HepG2 (cell line): ENCODE data around the gene SF3B2. TPM values are rescaled to one million over a fixed set of nuclear protein-coding genes. Genes with fewer than 3 reads are reported as not detected.
A peak's percentile ranks its signal among the peaks of the same experiment; 100 is the strongest.

Experiments used
- ATAC-seq: fragments of 200-7000 bp; cut with Tn5 transposase; 3 replicates; pipeline ENCODE4 v1.9.1; 2020; ENCODE audit warnings: mild to moderate bottlenecking, moderate library complexity
- BruUV-seq: library from RNA; stranded (reverse); fragments of 400-500 nt; replicated peaks from 2 replicates; lab custom pipeline; 2021; lab: Mats Ljungman, UMichigan
- CTCF ChIA-PET: fragments of 300-600 bp; formaldehyde crosslinking; extraction: SDS; loops from one replicate; lab custom pipeline; 2021; ENCODE audit warnings: low total read pairs, inconsistent platforms, low intra/inter-chr PET ratio; lab: Yijun Ruan, JAX
- POLR2A ChIA-PET: fragments of 350-600 bp; sonication (Branson Sonifier 250); formaldehyde crosslinking; loops from one replicate; lab custom pipeline; 2020; ENCODE audit warnings: antibody characterized with exemption, inconsistent platforms; lab: Yijun Ruan, JAX
- DNase-seq: peaks from one replicate; pipeline ENCODE4 v3.0.0-alpha.2; 2015; ENCODE audit warnings: low spot score
- FAIRE-seq: peaks from 3 replicates; lab custom pipeline; 2011; peaks lifted over from hg19 to GRCh38; lab: Jason Lieb, UNC
- H2AFZ ChIP-seq: one replicate; pipeline ENCODE4 v1.6.1; 2011; ENCODE audit warnings: low read length, inconsistent platforms
- H3K27ac ChIP-seq: fragments of 300-600 bp; 3 replicates; pipeline ENCODE4 v1.8.0; 2011; ENCODE audit warnings: mixed run types, mild to moderate bottlenecking, mixed read lengths, low read length, inconsistent platforms; ENCODE audit not compliant: insufficient read depth; ENCODE audit errors: extremely low read length
- H3K27me3 ChIP-seq, 2 experiments: fragments of 200-600 bp in 1 of 2; 2 replicates in 1 of 2; 3 replicates in 1 of 2; pipeline versions ENCODE4 v1.6.0 to v1.8.0; 2011; ENCODE audit warnings: low read length in 2 of 2, mild to moderate bottlenecking in 2 of 2, moderate library complexity in 2 of 2, inconsistent platforms in 1 of 2; ENCODE audit not compliant: insufficient read depth in 2 of 2, control insufficient read depth in 1 of 2
- H3K36me3 ChIP-seq, 2 experiments: fragments of 200-600 bp in 1 of 2; replicated peaks in 1 of 2; 2 replicates in 1 of 2; 3 replicates in 1 of 2; pipeline versions ENCODE4 v1.5.1 to v1.8.0; 2011; ENCODE audit warnings: low read length in 2 of 2, inconsistent platforms in 1 of 2; ENCODE audit not compliant: insufficient read depth in 2 of 2, control insufficient read depth in 1 of 2
- H3K4me1 ChIP-seq: 2 replicates; pipeline ENCODE4 v1.5.1; 2012; ENCODE audit warnings: low read length, inconsistent platforms; ENCODE audit not compliant: insufficient read depth
- H3K4me2 ChIP-seq: 2 replicates; pipeline ENCODE4 v1.6.0; 2011; ENCODE audit warnings: low read depth, low read length, inconsistent platforms
- H3K4me3 ChIP-seq, 3 experiments: fragments of 200-600 bp in 1 of 3; sonication (generic), shearing (Covaris generic) in 1 of 3; replicated peaks in 1 of 3; 2 replicates each; pipeline ENCODE4 v1.5.1; 2011 to 2016; ENCODE audit warnings: low read length in 3 of 3, inconsistent platforms in 2 of 3, low read depth in 2 of 3, mild to moderate bottlenecking in 2 of 3, control low read depth in 1 of 3, mixed read lengths in 1 of 3; ENCODE audit not compliant: insufficient read depth in 1 of 3
- H3K79me2 ChIP-seq: one replicate; pipeline ENCODE4 v1.6.1; 2011; ENCODE audit warnings: low read length, inconsistent platforms; ENCODE audit not compliant: insufficient read depth
- H3K9ac ChIP-seq: 2 replicates; pipeline ENCODE4 v1.6.0; 2011; ENCODE audit warnings: mild to moderate bottlenecking, low read depth, low read length, inconsistent platforms; ENCODE audit not compliant: insufficient read depth
- H3K9me3 ChIP-seq: 2 replicates; pipeline ENCODE4 v1.5.1; 2012; ENCODE audit warnings: mild to moderate bottlenecking, low read length
- H4K20me1 ChIP-seq: 2 replicates; pipeline ENCODE4 v1.6.0; 2011; ENCODE audit warnings: inconsistent platforms, mild to moderate bottlenecking, low read length, moderate library complexity; ENCODE audit not compliant: insufficient read depth
- EP300 ChIP-seq, 3 experiments: sonication (generic) in 1 of 3; formaldehyde crosslinking in 1 of 3; IDR thresholded peaks; 2 replicates each; pipeline versions ENCODE4 v1.5.1 to v1.6.1; 2011 to 2020; ENCODE audit warnings: low read depth in 2 of 3, low read length in 2 of 3, borderline replicate concordance in 1 of 3, improper control_type of control experiment in 1 of 3, mild to moderate bottlenecking in 1 of 3, missing genetic modification reagents in 1 of 3, moderate library complexity in 1 of 3
- GATAD2A ChIP-seq: IDR thresholded peaks from 2 replicates; pipeline ENCODE4 v1.6.1; 2016
- HES4 ChIP-seq: sonication (generic); formaldehyde crosslinking; IDR thresholded peaks from 2 replicates; pipeline ENCODE4 v1.9.0; 2021; ENCODE audit warnings: mild to moderate bottlenecking, missing genetic modification reagents, borderline replicate concordance
- LBX2 ChIP-seq: sonication (generic); formaldehyde crosslinking; IDR thresholded peaks from 2 replicates; pipeline ENCODE4 v1.5.0; 2020; ENCODE audit warnings: missing genetic modification reagents, mild to moderate bottlenecking, borderline replicate concordance
- NFE2 ChIP-seq: sonication (generic); formaldehyde crosslinking; IDR thresholded peaks from 2 replicates; pipeline ENCODE4 v1.4.0; 2020; ENCODE audit warnings: missing genetic modification reagents
- PHF20 ChIP-seq: sonication (generic); formaldehyde crosslinking; IDR thresholded peaks from 2 replicates; pipeline ENCODE4 v1.5.0; 2020; ENCODE audit warnings: mild to moderate bottlenecking, missing genetic modification reagents
- SNAI1 ChIP-seq: sonication (generic); formaldehyde crosslinking; IDR thresholded peaks from 2 replicates; pipeline ENCODE4 v1.5.0; 2020; ENCODE audit warnings: mild to moderate bottlenecking, missing genetic modification reagents, borderline replicate concordance
- STAG1 ChIP-seq: sonication (generic); formaldehyde crosslinking; IDR thresholded peaks from 2 replicates; pipeline ENCODE4 v1.4.0; 2020; ENCODE audit warnings: missing genetic modification reagents
- TEAD3 ChIP-seq: optimal IDR thresholded peaks from 2 replicates; pipeline ENCODE3; 2016; ENCODE audit warnings: borderline replicate concordance
- THAP9 ChIP-seq: sonication (generic); formaldehyde crosslinking; IDR thresholded peaks from 2 replicates; pipeline ENCODE4; 2020; ENCODE audit warnings: missing genetic modification reagents, mild to moderate bottlenecking, borderline replicate concordance
- ZBTB46 ChIP-seq: sonication (generic); formaldehyde crosslinking; IDR thresholded peaks from 2 replicates; pipeline ENCODE4 v1.4.0; 2020; ENCODE audit warnings: mild to moderate bottlenecking, missing genetic modification reagents, borderline replicate concordance
- ZKSCAN5 ChIP-seq: sonication (generic); formaldehyde crosslinking; IDR thresholded peaks from 2 replicates; pipeline ENCODE4 v1.5.1; 2020; ENCODE audit warnings: mild to moderate bottlenecking, missing genetic modification reagents
- ZNF660 ChIP-seq: sonication (generic); formaldehyde crosslinking; IDR thresholded peaks from 2 replicates; pipeline ENCODE4 v1.5.1; 2020; ENCODE audit warnings: mild to moderate bottlenecking, low read depth, missing genetic modification reagents, borderline replicate concordance
- WGBS: methylation state at CpG from one replicate; pipeline ENCODE4 v1.1.6; 2017; ENCODE audit warnings: low lambda C conversion rate; 5-methylcytosine and 5-hydroxymethylcytosine counted together
- in situ Hi-C: cut with HindIII; loops from 2 replicates; pipeline ENCODE4 v1.10.0; 2017; ENCODE audit warnings: low pct_unique_long_range_greater_than_20kb; ENCODE audit not compliant: extremely low pct_ligation_motif_present
- intact Hi-C: fragments of 100-400 bp; cut with micrococcal nuclease; formaldehyde crosslinking; loops from one replicate; pipeline ENCODE4 v1.10.0; 2022; ENCODE audit not compliant: unreplicated experiment
- polyA plus RNA-seq, 8 experiments: library from polyadenylated mRNA; depleted of rRNA in 3 of 8; stranded (reverse) in 7 of 8; unstranded in 1 of 8; fragments of >200 nt; fragmentation: Illumina TruSeq in 4 of 8; extraction: Trizol in 4 of 8; gene quantifications; 2 replicates each; pipeline versions ENCODE4 v1.2.1 to v1.2.3, GENCODE V29; 2011 to 2016; ENCODE audit warnings: low read depth in 4 of 8, missing spikeins in 1 of 8, mixed read lengths in 1 of 8; ENCODE audit not compliant: insufficient read depth in 1 of 8
- total RNA-seq, 5 experiments: library from RNA; depleted of rRNA; stranded (reverse); fragments of >200 nt; fragmentation: Illumina TruSeq; extraction: Trizol; gene quantifications; 2 replicates each; pipeline ENCODE4 v1.2.3, GENCODE V29; 2016; ENCODE audit warnings: low read depth in 1 of 5

Gene SF3B2
- total and polyA plus RNA-seq, 2 of the 13 experiments (the other 11 are each of a cell fraction or from before 2014, with no cell fraction given): 70.4 to 153 TPM

GRCh38 chr11:66112601-66113499 is 60.7 kb downstream of the SF3B2 start:
- no peaks in the 10 kb centered on the region for H4K20me1 ChIP-seq
- H3K4me2 ChIP-seq: no peak overlapping the region
- FAIRE-seq: peak; percentile 39
- no peak overlapping the region for H2AFZ ChIP-seq
- in situ Hi-C loops: no loop called here
- H3K9me3 ChIP-seq: no peaks in the 10 kb centered on the region
- CTCF ChIA-PET: no interaction called here
- H3K4me1 ChIP-seq: peaks cover 61% of the 10 kb centered on the region
- H3K9ac ChIP-seq: no peak overlapping the region
- WGBS: 53% methylated on average over 3 of the region's 3 CpGs
- H3K79me2 ChIP-seq: peaks cover 2% of the 10 kb centered on the region
- no TSS peak for BruUV-seq
- POLR2A ChIA-PET: no interaction called here
- no peaks in the 10 kb centered on the region for H3K27me3 ChIP-seq
- peak; percentile 53 for DNase-seq
- H3K27ac ChIP-seq: no peak overlapping the region
- intact Hi-C loops: no loop called here
- no peak overlapping the region for H3K4me3 ChIP-seq
- H3K36me3 ChIP-seq: no peaks in the 10 kb centered on the region
- ATAC-seq: no peak
- TF ChIP-seq EP300 (IDR thresholded peaks at IDR 0.05; ENCODE audit: low read depth in 2 of 2, low read length in 2 of 2): 0 out of 4 replicates have a peak, but pooled peaks of 1 of the 2 experiments have one; percentile 18
- no peak for TF ChIP-seq EP300 (CRISPR knock-in tag; IDR thresholded peaks at IDR 0.05; ENCODE audit: borderline replicate concordance)
- peak; percentile 38 for TF ChIP-seq TEAD3
- no peak for TF ChIP-seq STAG1 (CRISPR knock-in tag)
- TF ChIP-seq ZBTB46 (CRISPR knock-in tag): no peak
- TF ChIP-seq PHF20: no peak
- TF ChIP-seq LBX2 (CRISPR knock-in tag): no peak
- TF ChIP-seq SNAI1: no peak
- TF ChIP-seq HES4 (CRISPR knock-in tag): no peak
- TF ChIP-seq GATAD2A: 0 out of 2 replicates have a peak, but pooled peaks have one; percentile 24
- no peak for TF ChIP-seq ZKSCAN5 (CRISPR knock-in tag)
- peak; percentile 40; the same call in 1 of the 2 replicates for TF ChIP-seq NFE2 (CRISPR knock-in tag)
- TF ChIP-seq THAP9 (CRISPR knock-in tag): no peak
- TF ChIP-seq ZNF660 (CRISPR knock-in tag): no peak
